Cardiac muscle cell (in vitro differentiated cells and primary cell): ENCODE measurements around the gene FERMT1. TPM values are rescaled to one million over a fixed set of nuclear protein-coding genes. Genes with fewer than 3 reads are reported as not detected.

Source experiments
- DNase-seq, 2 donors: peaks; one replicate each; pipeline versions ENCODE4 v3.0.0 to v3.0.0-alpha.2; 2010 to 2017; ENCODE audit warnings: low read depth in 1 of 2, low spot score in 1 of 2
- H3K27ac ChIP-seq: fragments of 200-600 bp; sonication (generic); 2 replicates; pipeline ENCODE4 v1.5.1; 2016
- H3K27me3 ChIP-seq: fragments of 200-600 bp; sonication (generic); 2 replicates; pipeline ENCODE4 v1.6.0; 2016; ENCODE audit warnings: control low read depth
- H3K36me3 ChIP-seq: fragments of 200-600 bp; sonication (generic); 2 replicates; pipeline ENCODE4 v1.5.1; 2016; ENCODE audit warnings: control low read depth
- H3K4me1 ChIP-seq: fragments of 200-600 bp; sonication (generic); 2 replicates; pipeline ENCODE4 v1.8.1; 2017; ENCODE audit warnings: low read depth, mild to moderate bottlenecking, mixed run types
- H3K4me3 ChIP-seq: fragments of 200-600 bp; sonication (generic); 2 replicates; pipeline ENCODE4 v1.5.1; 2016; ENCODE audit warnings: mild to moderate bottlenecking
- H3K9me3 ChIP-seq: fragments of 200-600 bp; sonication (generic); 2 replicates; pipeline ENCODE4 v1.5.1; 2017; ENCODE audit warnings: low read depth, mild to moderate bottlenecking, control low read depth
- polyA plus RNA-seq: library from polyadenylated mRNA; unstranded; fragments of >200 nt; fragmentation: Nextera tagmentation; extraction: Ambion mirVana; gene quantifications from 2 replicates; pipeline ENCODE4 v1.2.1, GENCODE V29; 2016
- total RNA-seq: library from RNA; depleted of rRNA; stranded (reverse); fragments of >200 nt; gene quantifications from 2 replicates; pipeline ENCODE4 v1.2.3, GENCODE V29; 2016
- TF ChIP-seq, protein P1 (sequence below): IDR thresholded peaks from 2 replicates; pipeline ENCODE4 v1.5.1; 2012; ENCODE audit warnings: low read depth, mild to moderate bottlenecking, low read length

FERMT1 gene
- total and polyA plus RNA-seq, 2 experiments from 2014 or later: 9.3 to 9.6 TPM

DNA sequence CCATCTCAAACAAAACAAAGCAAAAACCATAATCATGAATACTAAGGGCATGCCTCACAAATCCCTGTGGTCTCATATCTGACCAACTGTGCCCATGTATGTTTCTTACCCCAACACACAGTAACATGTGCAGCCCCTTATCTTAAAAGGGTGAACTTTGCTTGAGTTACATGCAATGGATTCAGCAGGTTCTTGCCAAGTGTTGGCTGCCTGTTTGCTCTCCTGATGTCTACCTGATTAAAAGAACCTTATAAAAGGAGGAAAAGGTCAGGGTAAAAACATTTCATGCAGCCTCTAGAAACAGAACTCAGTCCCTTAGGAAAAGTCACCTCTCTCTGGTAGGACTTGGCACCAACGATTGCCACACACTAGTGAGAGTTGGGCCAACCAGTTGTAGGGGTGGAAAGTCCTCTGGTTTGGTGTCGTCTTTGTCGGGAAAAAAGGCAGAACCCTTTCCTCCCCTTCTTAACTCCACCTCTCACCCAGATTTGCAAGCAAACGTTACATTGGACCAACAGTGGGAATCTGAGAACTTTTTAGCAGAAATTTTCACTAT is 55.0 kb downstream of the FERMT1 start:
- Histone ChIP-seq H3K27ac (no peak overlapping the region), H3K4me1 (peaks cover 11% of the 10 kb centered on the region), H3K4me3 (no peak overlapping the region), H3K27me3 (no peaks in the 10 kb centered on the region), H3K36me3 (no peaks in the 10 kb centered on the region), H3K9me3 (no peaks in the 10 kb centered on the region)
- DNase-seq: no peak
- TF ChIP-seq, protein P1, sequence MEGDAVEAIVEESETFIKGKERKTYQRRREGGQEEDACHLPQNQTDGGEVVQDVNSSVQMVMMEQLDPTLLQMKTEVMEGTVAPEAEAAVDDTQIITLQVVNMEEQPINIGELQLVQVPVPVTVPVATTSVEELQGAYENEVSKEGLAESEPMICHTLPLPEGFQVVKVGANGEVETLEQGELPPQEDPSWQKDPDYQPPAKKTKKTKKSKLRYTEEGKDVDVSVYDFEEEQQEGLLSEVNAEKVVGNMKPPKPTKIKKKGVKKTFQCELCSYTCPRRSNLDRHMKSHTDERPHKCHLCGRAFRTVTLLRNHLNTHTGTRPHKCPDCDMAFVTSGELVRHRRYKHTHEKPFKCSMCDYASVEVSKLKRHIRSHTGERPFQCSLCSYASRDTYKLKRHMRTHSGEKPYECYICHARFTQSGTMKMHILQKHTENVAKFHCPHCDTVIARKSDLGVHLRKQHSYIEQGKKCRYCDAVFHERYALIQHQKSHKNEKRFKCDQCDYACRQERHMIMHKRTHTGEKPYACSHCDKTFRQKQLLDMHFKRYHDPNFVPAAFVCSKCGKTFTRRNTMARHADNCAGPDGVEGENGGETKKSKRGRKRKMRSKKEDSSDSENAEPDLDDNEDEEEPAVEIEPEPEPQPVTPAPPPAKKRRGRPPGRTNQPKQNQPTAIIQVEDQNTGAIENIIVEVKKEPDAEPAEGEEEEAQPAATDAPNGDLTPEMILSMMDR: no peak

DNA sequence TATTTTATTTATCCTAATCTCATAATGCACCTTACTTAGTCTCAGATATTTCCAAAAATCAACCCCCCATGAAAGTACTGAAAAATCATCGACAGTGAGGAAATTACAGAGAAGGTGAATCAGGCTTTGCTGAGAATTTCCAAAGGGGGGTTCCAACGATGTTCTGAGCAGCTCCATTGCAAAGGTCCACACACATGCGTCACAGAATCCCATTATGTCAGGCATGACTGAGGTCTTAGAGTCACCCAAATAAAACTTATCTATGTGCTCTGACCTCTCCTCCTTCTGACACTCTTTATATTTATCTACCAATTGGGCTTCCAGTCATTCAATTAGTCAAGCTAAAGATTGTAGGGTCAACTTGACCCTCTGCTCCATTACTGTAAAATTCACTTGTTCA is 56.2 kb downstream of the FERMT1 start:
- Histone ChIP-seq H3K4me3 (no peak overlapping the region), H3K36me3 (no peaks in the 10 kb centered on the region), H3K9me3 (no peaks in the 10 kb centered on the region), H3K27me3 (no peaks in the 10 kb centered on the region), H3K4me1 (peaks cover 11% of the 10 kb centered on the region), H3K27ac (no peak overlapping the region)
- DNase-seq: no peak
- TF ChIP-seq, protein P1: no peak

DNA sequence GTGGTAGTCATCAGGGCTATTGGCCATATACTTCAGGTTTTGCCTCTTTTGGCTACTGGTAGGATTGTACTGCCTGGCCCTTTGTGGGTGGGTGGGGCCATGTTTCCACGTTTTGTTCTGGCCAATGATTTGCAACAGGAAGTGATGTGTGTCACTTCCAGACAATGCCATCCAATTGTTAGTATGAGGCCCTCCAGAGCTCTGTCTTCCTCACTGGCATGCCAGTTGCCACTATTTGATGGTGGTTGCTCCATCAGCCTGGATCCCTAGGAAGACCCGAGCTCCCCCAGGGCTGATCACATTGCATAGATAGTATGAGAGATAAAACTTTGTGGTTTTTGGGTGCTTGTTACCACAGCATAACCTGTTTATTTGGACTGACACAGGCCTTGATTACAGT is 61.3 kb downstream of the FERMT1 start:
- DNase-seq: no peak
- H3K27ac ChIP-seq: peak overlapping the region; percentile 21
- no peaks in the 10 kb centered on the region for H3K9me3 ChIP-seq
- no peaks in the 10 kb centered on the region for H3K36me3 ChIP-seq
- no peak overlapping the region for H3K4me3 ChIP-seq
- peaks cover 30% of the 10 kb centered on the region for H3K4me1 ChIP-seq
- no peaks in the 10 kb centered on the region for H3K27me3 ChIP-seq
- TF ChIP-seq, protein P1: no peak

DNA sequence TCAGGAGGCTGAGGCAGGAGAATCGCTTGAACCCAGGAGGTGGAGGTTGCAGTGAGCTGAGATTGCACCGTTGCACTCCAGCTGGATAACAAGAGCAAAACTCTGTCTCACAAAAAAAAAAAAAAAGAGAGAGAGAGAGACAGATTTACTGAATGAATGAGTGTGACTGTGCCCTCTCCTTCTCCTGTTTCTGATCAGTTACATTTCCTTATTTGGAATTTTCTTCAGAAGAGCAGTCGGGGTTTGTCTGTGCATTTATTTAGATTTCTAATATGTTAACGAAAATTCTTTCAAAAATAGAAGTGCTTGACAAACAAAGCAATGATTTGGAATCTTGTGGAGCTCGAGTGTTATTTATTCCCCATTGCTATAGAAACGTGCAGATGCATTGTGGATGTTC is 62.6 kb downstream of the FERMT1 start:
- no peak overlapping the region for H3K4me3 ChIP-seq
- H3K9me3 ChIP-seq: no peaks in the 10 kb centered on the region
- no peaks in the 10 kb centered on the region for H3K36me3 ChIP-seq
- peaks cover 43% of the 10 kb centered on the region for H3K4me1 ChIP-seq
- H3K27me3 ChIP-seq: no peaks in the 10 kb centered on the region
- peak overlapping the region; percentile 100 for H3K27ac ChIP-seq
- TF ChIP-seq, protein P1: no peak
- DNase-seq: no peak

DNA sequence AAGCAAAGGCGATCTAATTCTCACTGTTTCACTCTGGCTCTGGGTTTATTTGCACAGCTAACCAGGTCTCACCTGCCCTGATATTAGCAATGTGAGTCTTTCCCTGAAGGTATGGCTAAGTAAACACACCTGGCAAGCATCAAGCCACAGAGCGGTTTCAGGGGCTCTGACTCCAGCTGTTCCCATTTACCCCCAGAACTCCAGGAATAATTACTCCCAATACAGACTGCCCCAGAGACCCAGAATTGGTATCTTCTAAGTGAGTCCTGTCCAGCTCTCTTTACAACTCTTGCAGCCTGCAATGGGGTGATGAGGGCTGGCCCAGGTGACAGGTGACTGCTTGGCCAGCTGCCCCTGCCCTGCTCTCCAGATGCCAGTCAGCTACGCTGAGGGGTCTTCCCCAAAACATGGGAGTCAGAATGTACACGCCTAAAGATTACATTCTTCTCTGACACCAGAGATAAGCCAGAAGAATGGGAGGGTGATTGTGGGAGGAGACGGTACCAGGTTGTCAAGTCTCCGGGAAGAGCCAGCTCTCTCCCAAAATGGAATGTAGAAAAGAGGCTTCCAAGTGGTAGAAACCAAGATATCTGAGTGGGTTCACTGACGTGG is 64.0 kb downstream of the FERMT1 start:
- H3K27me3 ChIP-seq: no peaks in the 10 kb centered on the region
- H3K4me1 ChIP-seq: peaks cover 56% of the 10 kb centered on the region
- no peak overlapping the region for H3K4me3 ChIP-seq
- H3K36me3 ChIP-seq: no peaks in the 10 kb centered on the region
- no peaks in the 10 kb centered on the region for H3K9me3 ChIP-seq
- peak; percentile 69 to 75 for DNase-seq
- TF ChIP-seq, protein P1: no peak
- H3K27ac ChIP-seq: peak overlapping the region; percentile 100
